ENCODE measurements around the gene RERE.

GRCh38 chr1:8662380-8663072, 154.9 kb downstream of the RERE start:
- TF ChIP-seq, protein P1, sequence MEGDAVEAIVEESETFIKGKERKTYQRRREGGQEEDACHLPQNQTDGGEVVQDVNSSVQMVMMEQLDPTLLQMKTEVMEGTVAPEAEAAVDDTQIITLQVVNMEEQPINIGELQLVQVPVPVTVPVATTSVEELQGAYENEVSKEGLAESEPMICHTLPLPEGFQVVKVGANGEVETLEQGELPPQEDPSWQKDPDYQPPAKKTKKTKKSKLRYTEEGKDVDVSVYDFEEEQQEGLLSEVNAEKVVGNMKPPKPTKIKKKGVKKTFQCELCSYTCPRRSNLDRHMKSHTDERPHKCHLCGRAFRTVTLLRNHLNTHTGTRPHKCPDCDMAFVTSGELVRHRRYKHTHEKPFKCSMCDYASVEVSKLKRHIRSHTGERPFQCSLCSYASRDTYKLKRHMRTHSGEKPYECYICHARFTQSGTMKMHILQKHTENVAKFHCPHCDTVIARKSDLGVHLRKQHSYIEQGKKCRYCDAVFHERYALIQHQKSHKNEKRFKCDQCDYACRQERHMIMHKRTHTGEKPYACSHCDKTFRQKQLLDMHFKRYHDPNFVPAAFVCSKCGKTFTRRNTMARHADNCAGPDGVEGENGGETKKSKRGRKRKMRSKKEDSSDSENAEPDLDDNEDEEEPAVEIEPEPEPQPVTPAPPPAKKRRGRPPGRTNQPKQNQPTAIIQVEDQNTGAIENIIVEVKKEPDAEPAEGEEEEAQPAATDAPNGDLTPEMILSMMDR (IDR thresholded peaks at IDR 0.05) = no peak
- no peak for TF ChIP-seq POLR2AphosphoS5 (IDR thresholded peaks at IDR 0.05)
- TF ChIP-seq EP300 (IDR thresholded peaks at IDR 0.05) = no peak
